Skeletal muscle tissue (tissue), 4 donors: ENCODE results near the gene FUCA2. TPM values are rescaled to one million over a fixed set of nuclear protein-coding genes. Genes with fewer than 3 reads are reported as not detected.
"Not testable (repeated sequence)": the region's sequence is repeated elsewhere in the genome, so short reads cannot be mapped to it uniquely, and the experiment has no call there.

Source experiments
- H3K27ac ChIP-seq: one replicate; pipeline ENCODE4 v1.7.0; 2013; ENCODE audit warnings: mild to moderate bottlenecking, low read depth, low read length, inconsistent platforms
- H3K27me3 ChIP-seq, 3 donors: one replicate each; pipeline ENCODE4 v1.7.0; 2013; ENCODE audit warnings: low read length in 3 of 3; ENCODE audit not compliant: control insufficient read depth in 3 of 3, insufficient read depth in 3 of 3
- H3K36me3 ChIP-seq, 3 donors: one replicate each; pipeline ENCODE4 v1.7.0; 2013; ENCODE audit warnings: low read length in 3 of 3; ENCODE audit not compliant: control insufficient read depth in 3 of 3, insufficient read depth in 3 of 3
- H3K4me1 ChIP-seq, 3 donors: one replicate each; pipeline ENCODE4 v1.7.0; 2013; ENCODE audit warnings: low read length in 3 of 3, mild to moderate bottlenecking in 3 of 3; ENCODE audit not compliant: control insufficient read depth in 3 of 3, insufficient read depth in 3 of 3
- H3K4me3 ChIP-seq, 3 donors: one replicate each; pipeline ENCODE4 v1.7.0; 2013; ENCODE audit warnings: low read length in 3 of 3
- H3K9ac ChIP-seq, 3 donors: one replicate each; pipeline ENCODE4 v1.7.0; 2013; ENCODE audit warnings: low read length in 3 of 3, mild to moderate bottlenecking in 3 of 3, moderate library complexity in 2 of 3, low read depth in 1 of 3
- H3K9me3 ChIP-seq, 3 donors: one replicate each; pipeline ENCODE4 v1.7.0; 2013; ENCODE audit warnings: low read length in 3 of 3; ENCODE audit not compliant: control insufficient read depth in 3 of 3
- total RNA-seq: library from RNA; depleted of rRNA; stranded (reverse); fragments of >200 nt; gene quantifications from one replicate; pipeline ENCODE4 v1.2.3, GENCODE V29; 2014
- donor health status: Osteomylitis.

The FUCA2 gene
- total RNA-seq, 1 donor from 2014 or later: 19.3 TPM

GRCh38 chr6:143517447-143517773 lies 5.9 kb upstream of the FUCA2 start:
- no peaks in the 10 kb centered on the region for H3K27me3 ChIP-seq

GRCh38 chr6:143516690-143517446 lies 5.3 kb upstream of the FUCA2 start:
- no peak overlapping the region for H3K27ac ChIP-seq
- H3K9me3 ChIP-seq: no peaks in the 10 kb centered on the region
- H3K36me3 ChIP-seq: no peaks in the 10 kb centered on the region
- H3K4me3 ChIP-seq: no peak overlapping the region
- no peak overlapping the region for H3K9ac ChIP-seq
- peaks cover 11 to 19% (median 11%) of the 10 kb centered on the region in 3 donors for H3K4me1 ChIP-seq
- no peaks in the 10 kb centered on the region for H3K27me3 ChIP-seq

More at GRCh38 chr6:143517447-143517773, 5.9 kb upstream of the FUCA2 start:
- no peak overlapping the region for H3K4me3 ChIP-seq
- H3K9ac ChIP-seq: no peak overlapping the region
- H3K36me3 ChIP-seq: no peaks in the 10 kb centered on the region
- H3K27ac ChIP-seq: no peak overlapping the region
- no peaks in the 10 kb centered on the region for H3K9me3 ChIP-seq
- H3K4me1 ChIP-seq: peaks cover 8 to 18% (median 10%) of the 10 kb centered on the region in 3 donors

GRCh38 chr6:143515766-143516355 lies 4.3 kb upstream of the FUCA2 start:
- H3K36me3 ChIP-seq: no peaks in the 10 kb centered on the region
- no peak overlapping the region for H3K4me3 ChIP-seq
- no peaks in the 10 kb centered on the region for H3K27me3 ChIP-seq
- no peaks in the 10 kb centered on the region for H3K9me3 ChIP-seq
- peaks cover 19 to 26% (median 21%) of the 10 kb centered on the region in 3 donors for H3K4me1 ChIP-seq
- no peak overlapping the region for H3K27ac ChIP-seq
- H3K9ac ChIP-seq: no peak overlapping the region

- Histone ChIP-seq H3K4me3 (no peak overlapping the region), H3K9me3 (no peaks in the 10 kb centered on the region), H3K36me3 (no peaks in the 10 kb centered on the region), H3K4me1 (peaks cover 19 to 30% (median 24%) of the 10 kb centered on the region in 3 donors), H3K27ac (no peak overlapping the region), H3K9ac (no peak overlapping the region), H3K27me3 (no peaks in the 10 kb centered on the region)
These were observed 3.7 kb upstream of the FUCA2 start for GRCh38 chr6:143515061-143515760.

GRCh38 chr6:143513410-143513809 lies 1.9 kb upstream of the FUCA2 start:
- no peak overlapping the region for H3K9ac ChIP-seq
- H3K36me3 ChIP-seq: no peaks in the 10 kb centered on the region
- H3K27ac ChIP-seq: no peak overlapping the region
- H3K27me3 ChIP-seq: no peaks in the 10 kb centered on the region
- H3K4me1 ChIP-seq: peaks cover 19 to 30% (median 24%) of the 10 kb centered on the region in 3 donors
- H3K4me3 ChIP-seq: no peak overlapping the region
- H3K9me3 ChIP-seq: no peaks in the 10 kb centered on the region

- not testable (repeated sequence) for H3K9ac ChIP-seq, H3K27ac ChIP-seq, H3K36me3 ChIP-seq, H3K9me3 ChIP-seq, H3K27me3 ChIP-seq
- Histone ChIP-seq H3K4me1 (peaks cover 17 to 23% (median 20%) of the 10 kb centered on the region in 3 donors), H3K4me3 (peak overlapping the region in 2 of 3 donors; percentile 72 to 87)
These were observed 1.2 kb downstream of the FUCA2 start for GRCh38 chr6:143510326-143510725.

- Histone ChIP-seq H3K4me1 (peaks cover 9 to 15% (median 12%) of the 10 kb centered on the region in 3 donors), H3K9ac (no peak overlapping the region), H3K36me3 (peaks cover 2 to 11% (median 5%) of the 10 kb centered on the region in 3 donors), H3K9me3 (no peaks in the 10 kb centered on the region), H3K4me3 (no peak overlapping the region), H3K27me3 (no peaks in the 10 kb centered on the region), H3K27ac (no peak overlapping the region)
These were observed 4.0 kb downstream of the FUCA2 start for GRCh38 chr6:143507358-143508145.

GRCh38 chr6:143506620-143507019 lies 4.9 kb downstream of the FUCA2 start:
- peaks cover 2 to 11% (median 7%) of the 10 kb centered on the region in 3 donors for H3K36me3 ChIP-seq
- H3K9ac ChIP-seq: no peak overlapping the region
- no peak overlapping the region for H3K4me3 ChIP-seq
- H3K9me3 ChIP-seq: no peaks in the 10 kb centered on the region
- peaks cover 5 to 11% (median 8%) of the 10 kb centered on the region in 3 donors for H3K4me1 ChIP-seq
- no peaks in the 10 kb centered on the region for H3K27me3 ChIP-seq
- no peak overlapping the region for H3K27ac ChIP-seq

GRCh38 chr6:143506199-143506598 lies 5.3 kb downstream of the FUCA2 start:
- Histone ChIP-seq H3K4me3 (no peak overlapping the region), H3K36me3 (peaks cover 2 to 11% (median 7%) of the 10 kb centered on the region in 3 donors), H3K9me3 (no peaks in the 10 kb centered on the region), H3K27me3 (no peaks in the 10 kb centered on the region), H3K4me1 (peaks cover 3 to 7% (median 6%) of the 10 kb centered on the region in 3 donors), H3K27ac (no peak overlapping the region), H3K9ac (no peak overlapping the region)
